Epidermal melanocyte (primary cell): ENCODE results near the gene FAM78B.

ENCODE experiments used
- DNase-seq: peaks from one replicate; pipeline ENCODE4 v3.0.0; 2011; ENCODE audit warnings: low spot score; ENCODE audit not compliant: insufficient read length

Gene FAM78B

GRCh38 chr1:166069390-166069789, 97.4 kb downstream of the FAM78B start:
- no peak for DNase-seq

- no peak for DNase-seq
Observed at GRCh38 chr1:166066107-166066506, 100.7 kb downstream of the FAM78B start.

GRCh38 chr1:166064951-166065350, 101.8 kb downstream of the FAM78B start:
- DNase-seq = no peak

GRCh38 chr1:166064313-166064926, 102.4 kb downstream of the FAM78B start:
- DNase-seq = no peak

- no peak for DNase-seq
Observed at GRCh38 chr1:166063701-166064100, 103.1 kb downstream of the FAM78B start.

GRCh38 chr1:166062421-166063070, 104.3 kb downstream of the FAM78B start:
- DNase-seq = no peak

GRCh38 chr1:166057650-166058049, 109.2 kb downstream of the FAM78B start:
- DNase-seq = no peak

- no peak for DNase-seq
Observed at GRCh38 chr1:166053395-166053794, 113.4 kb downstream of the FAM78B start.

- DNase-seq = no peak
Observed at GRCh38 chr1:166040202-166040997, 126.4 kb downstream of the FAM78B start.

- no peak for DNase-seq
Observed at GRCh38 chr1:166039436-166040201, 127.2 kb downstream of the FAM78B start.

GRCh38 chr1:166036092-166036491, 130.7 kb downstream of the FAM78B start:
- DNase-seq = no peak

- DNase-seq = no peak
Observed at GRCh38 chr1:166032572-166033371, 134.0 kb downstream of the FAM78B start.

GRCh38 chr1:166031932-166032571, 134.7 kb downstream of the FAM78B start:
- DNase-seq = no peak

GRCh38 chr1:166029196-166029945, 137.4 kb downstream of the FAM78B start:
- DNase-seq = no peak

- no peak for DNase-seq
Observed at GRCh38 chr1:166026555-166026954, 140.2 kb downstream of the FAM78B start.

GRCh38 chr1:166026143-166026542, 140.7 kb downstream of the FAM78B start:
- DNase-seq = no peak

GRCh38 chr1:166020210-166020609, 146.6 kb downstream of the FAM78B start:
- DNase-seq = no peak
